ENCODE results near the gene PLA2G4D. TPM values are rescaled to one million over a fixed set of nuclear protein-coding genes. Genes with fewer than 3 reads are reported as not detected.

The PLA2G4D gene
- total and polyA plus RNA-seq, 10 of the 15 experiments (the other 5 are each of a cell fraction or from before 2014, with no cell fraction given) = 0.03 TPM; not detected in 9

DNA sequence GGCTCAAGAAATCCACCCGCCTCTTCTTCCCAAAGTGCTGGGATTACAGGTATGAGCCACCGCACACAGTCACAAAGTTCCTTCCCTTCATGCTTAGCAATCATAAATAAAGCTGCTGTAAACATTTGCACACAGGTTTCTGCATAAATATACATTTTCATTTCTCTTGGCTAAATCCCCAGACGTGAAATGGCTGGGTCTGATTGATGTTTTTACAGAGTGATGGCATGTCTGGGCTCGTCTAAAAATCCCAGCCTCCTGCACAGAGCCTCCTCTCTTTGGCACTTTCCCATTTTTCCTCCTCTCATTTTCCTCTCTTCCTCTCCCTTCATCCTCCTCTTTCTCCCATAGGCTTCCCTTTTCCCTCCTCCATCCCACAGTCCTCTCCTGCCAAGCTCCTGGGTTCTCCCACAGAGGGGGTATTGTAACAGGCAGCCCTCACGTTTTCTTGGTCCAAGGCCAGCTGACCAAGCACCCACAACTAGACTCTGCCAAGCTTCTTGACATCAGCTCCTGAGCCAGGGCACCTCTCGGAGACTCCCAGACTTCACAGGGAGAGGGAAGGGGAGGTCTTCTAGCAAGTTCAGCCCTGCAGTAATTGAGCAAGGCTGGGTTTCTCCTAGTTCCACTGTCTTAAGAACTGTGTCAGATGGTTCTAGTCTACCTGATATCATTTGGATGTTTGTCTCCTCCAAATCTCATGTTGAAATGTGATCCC lies 63.0 kb downstream of the PLA2G4D start:
- Histone ChIP-seq H3K4me1 (ENCODE audit: control insufficient read depth, insufficient read depth, low read length) (peaks cover 29% of the 10 kb centered on the region), H3K27me3 (replicated peaks in 1 of 2; ENCODE audit: control insufficient read depth in 2 of 2, insufficient read depth in 2 of 2, low read length in 1 of 2) (no peaks in the 10 kb centered on the region), H3K79me2 (ENCODE audit: control insufficient read depth, insufficient read depth, low read length) (peaks cover 2% of the 10 kb centered on the region), H3K36me3 (ENCODE audit: control insufficient read depth in 2 of 2, insufficient read depth in 2 of 2, low read length in 1 of 2) (no peaks in the 10 kb centered on the region), H2AFZ (ENCODE audit: control insufficient read depth, low read depth, low read length) (no peak overlapping the region), H3K4me2 (ENCODE audit: control insufficient read depth, insufficient read depth) (no peak overlapping the region), H3K9me3 (replicated peaks; ENCODE audit: control insufficient read depth, insufficient read depth, low read length) (peaks cover 4% of the 10 kb centered on the region; the same call in 2 of the 3 replicates), H3K9ac (ENCODE audit: control insufficient read depth, insufficient read depth, low read length) (no peak overlapping the region), H4K20me1 (ENCODE audit: control insufficient read depth, insufficient read depth) (no peaks in the 10 kb centered on the region), H3K4me3 (no peak overlapping the region), H3K27ac (ENCODE audit: control insufficient read depth, insufficient read depth) (no peak overlapping the region)
- 87% methylated on average over 6 of the region's 6 CpGs for WGBS (ENCODE audit: insufficient coverage, insufficient replicate concordance, low lambda C conversion rate, missing lambda C conversion rate)
- ChIA-PET POLR2A (no interaction called here), SMC1A (ENCODE audit: uncharacterized antibody, unreplicated experiment) (interaction anchor here (2.5 kb wide), 1 partner anchor 12 kb away, joined by 8 read pairs; no protein-coding TSS in a partner anchor), RAD21 (ENCODE audit: unreplicated experiment) (no interaction called here), CTCF (no interaction called here)
- FAIRE-seq = no peak
- BruUV-seq (replicated peaks) = no TSS peak
- in situ Hi-C loops (cut with MboI) = no loop called here
- no peak for DNase-seq (ENCODE audit: low read depth, low spot score)
- intact Hi-C loops (cut with micrococcal nuclease; ENCODE audit: unreplicated experiment) = no loop called here
- ATAC-seq = no peak
- TF ChIP-seq SRF (IDR thresholded peaks at IDR 0.05; ENCODE audit: low read depth in 2 of 2, low read length in 2 of 2) (no peak), TBL1XR1 (IDR thresholded peaks at IDR 0.05; ENCODE audit: low read depth, low read length) (no peak), BRCA1 (IDR thresholded peaks at IDR 0.05; ENCODE audit: low read depth, low read length) (no peak), MTA3 (IDR thresholded peaks at IDR 0.05; ENCODE audit: borderline replicate concordance, low read length) (no peak), POLR2AphosphoS2 (IDR thresholded peaks at IDR 0.05; ENCODE audit: low read depth, low read length) (no peak), HDGF (IDR thresholded peaks at IDR 0.05) (no peak), NFIC (IDR thresholded peaks at IDR 0.05; ENCODE audit: low read depth, low read length) (no peak), ETV6 (conservative IDR thresholded peaks at IDR 0.05 in 1 of 2, IDR thresholded peaks at IDR 0.05 in 1 of 2; ENCODE audit: borderline replicate concordance in 1 of 2, low read depth in 1 of 2) (no peak), EP300 (IDR thresholded peaks at IDR 0.05; ENCODE audit: borderline replicate concordance in 1 of 2, control insufficient read depth in 1 of 2, low read depth in 2 of 2, low read length in 2 of 2) (no peak), SUPT20H (IDR thresholded peaks at IDR 0.05; ENCODE audit: borderline replicate concordance, control insufficient read depth, low read depth, low read length) (no peak), RBBP5 (conservative IDR thresholded peaks at IDR 0.05) (no peak)
- TF ChIP-seq, protein P1, sequence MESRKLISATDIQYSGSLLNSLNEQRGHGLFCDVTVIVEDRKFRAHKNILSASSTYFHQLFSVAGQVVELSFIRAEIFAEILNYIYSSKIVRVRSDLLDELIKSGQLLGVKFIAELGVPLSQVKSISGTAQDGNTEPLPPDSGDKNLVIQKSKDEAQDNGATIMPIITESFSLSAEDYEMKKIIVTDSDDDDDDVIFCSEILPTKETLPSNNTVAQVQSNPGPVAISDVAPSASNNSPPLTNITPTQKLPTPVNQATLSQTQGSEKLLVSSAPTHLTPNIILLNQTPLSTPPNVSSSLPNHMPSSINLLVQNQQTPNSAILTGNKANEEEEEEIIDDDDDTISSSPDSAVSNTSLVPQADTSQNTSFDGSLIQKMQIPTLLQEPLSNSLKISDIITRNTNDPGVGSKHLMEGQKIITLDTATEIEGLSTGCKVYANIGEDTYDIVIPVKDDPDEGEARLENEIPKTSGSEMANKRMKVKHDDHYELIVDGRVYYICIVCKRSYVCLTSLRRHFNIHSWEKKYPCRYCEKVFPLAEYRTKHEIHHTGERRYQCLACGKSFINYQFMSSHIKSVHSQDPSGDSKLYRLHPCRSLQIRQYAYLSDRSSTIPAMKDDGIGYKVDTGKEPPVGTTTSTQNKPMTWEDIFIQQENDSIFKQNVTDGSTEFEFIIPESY (IDR thresholded peaks at IDR 0.05) = no peak
- TF ChIP-seq, protein P2, sequence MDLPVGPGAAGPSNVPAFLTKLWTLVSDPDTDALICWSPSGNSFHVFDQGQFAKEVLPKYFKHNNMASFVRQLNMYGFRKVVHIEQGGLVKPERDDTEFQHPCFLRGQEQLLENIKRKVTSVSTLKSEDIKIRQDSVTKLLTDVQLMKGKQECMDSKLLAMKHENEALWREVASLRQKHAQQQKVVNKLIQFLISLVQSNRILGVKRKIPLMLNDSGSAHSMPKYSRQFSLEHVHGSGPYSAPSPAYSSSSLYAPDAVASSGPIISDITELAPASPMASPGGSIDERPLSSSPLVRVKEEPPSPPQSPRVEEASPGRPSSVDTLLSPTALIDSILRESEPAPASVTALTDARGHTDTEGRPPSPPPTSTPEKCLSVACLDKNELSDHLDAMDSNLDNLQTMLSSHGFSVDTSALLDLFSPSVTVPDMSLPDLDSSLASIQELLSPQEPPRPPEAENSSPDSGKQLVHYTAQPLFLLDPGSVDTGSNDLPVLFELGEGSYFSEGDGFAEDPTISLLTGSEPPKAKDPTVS (IDR thresholded peaks at IDR 0.05; ENCODE audit: low read depth, low read length) = no peak
- TF ChIP-seq, protein P3, sequence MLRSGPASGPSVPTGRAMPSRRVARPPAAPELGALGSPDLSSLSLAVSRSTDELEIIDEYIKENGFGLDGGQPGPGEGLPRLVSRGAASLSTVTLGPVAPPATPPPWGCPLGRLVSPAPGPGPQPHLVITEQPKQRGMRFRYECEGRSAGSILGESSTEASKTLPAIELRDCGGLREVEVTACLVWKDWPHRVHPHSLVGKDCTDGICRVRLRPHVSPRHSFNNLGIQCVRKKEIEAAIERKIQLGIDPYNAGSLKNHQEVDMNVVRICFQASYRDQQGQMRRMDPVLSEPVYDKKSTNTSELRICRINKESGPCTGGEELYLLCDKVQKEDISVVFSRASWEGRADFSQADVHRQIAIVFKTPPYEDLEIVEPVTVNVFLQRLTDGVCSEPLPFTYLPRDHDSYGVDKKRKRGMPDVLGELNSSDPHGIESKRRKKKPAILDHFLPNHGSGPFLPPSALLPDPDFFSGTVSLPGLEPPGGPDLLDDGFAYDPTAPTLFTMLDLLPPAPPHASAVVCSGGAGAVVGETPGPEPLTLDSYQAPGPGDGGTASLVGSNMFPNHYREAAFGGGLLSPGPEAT (IDR thresholded peaks at IDR 0.05; ENCODE audit: low read depth) = no peak
- TF ChIP-seq, protein P4, sequence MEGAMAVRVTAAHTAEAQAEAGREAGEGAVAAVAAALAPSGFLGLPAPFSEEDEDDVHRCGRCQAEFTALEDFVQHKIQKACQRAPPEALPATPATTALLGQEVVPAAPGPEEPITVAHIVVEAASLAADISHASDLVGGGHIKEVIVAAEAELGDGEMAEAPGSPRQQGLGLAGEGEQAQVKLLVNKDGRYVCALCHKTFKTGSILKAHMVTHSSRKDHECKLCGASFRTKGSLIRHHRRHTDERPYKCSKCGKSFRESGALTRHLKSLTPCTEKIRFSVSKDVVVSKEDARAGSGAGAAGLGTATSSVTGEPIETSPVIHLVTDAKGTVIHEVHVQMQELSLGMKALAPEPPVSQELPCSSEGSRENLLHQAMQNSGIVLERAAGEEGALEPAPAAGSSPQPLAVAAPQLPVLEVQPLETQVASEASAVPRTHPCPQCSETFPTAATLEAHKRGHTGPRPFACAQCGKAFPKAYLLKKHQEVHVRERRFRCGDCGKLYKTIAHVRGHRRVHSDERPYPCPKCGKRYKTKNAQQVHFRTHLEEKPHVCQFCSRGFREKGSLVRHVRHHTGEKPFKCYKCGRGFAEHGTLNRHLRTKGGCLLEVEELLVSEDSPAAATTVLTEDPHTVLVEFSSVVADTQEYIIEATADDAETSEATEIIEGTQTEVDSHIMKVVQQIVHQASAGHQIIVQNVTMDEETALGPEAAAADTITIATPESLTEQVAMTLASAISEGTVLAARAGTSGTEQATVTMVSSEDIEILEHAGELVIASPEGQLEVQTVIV (IDR thresholded peaks at IDR 0.05; ENCODE audit: borderline replicate concordance, partially characterized antibody) = no peak

Measured in GM12878 (cell line).